HepG2 (cell line): ENCODE data around the gene PI3. TPM values are rescaled to one million over a fixed set of nuclear protein-coding genes. Genes with fewer than 3 reads are reported as not detected.

Experiments used
- ATAC-seq: fragments of 200-7000 bp; cut with Tn5 transposase; 3 replicates; pipeline ENCODE4 v1.9.1; 2020; ENCODE audit warnings: mild to moderate bottlenecking, moderate library complexity
- BruUV-seq: library from RNA; stranded (reverse); fragments of 400-500 nt; replicated peaks from 2 replicates; lab custom pipeline; 2021; lab: Mats Ljungman, UMichigan
- CTCF ChIA-PET: fragments of 300-600 bp; formaldehyde crosslinking; extraction: SDS; loops from one replicate; lab custom pipeline; 2021; ENCODE audit warnings: low total read pairs, inconsistent platforms, low intra/inter-chr PET ratio; lab: Yijun Ruan, JAX
- POLR2A ChIA-PET: fragments of 350-600 bp; sonication (Branson Sonifier 250); formaldehyde crosslinking; loops from one replicate; lab custom pipeline; 2020; ENCODE audit warnings: antibody characterized with exemption, inconsistent platforms; lab: Yijun Ruan, JAX
- DNase-seq: peaks from one replicate; pipeline ENCODE4 v3.0.0-alpha.2; 2015; ENCODE audit warnings: low spot score
- FAIRE-seq: peaks from 3 replicates; lab custom pipeline; 2011; peaks lifted over from hg19 to GRCh38; lab: Jason Lieb, UNC
- H2AFZ ChIP-seq: one replicate; pipeline ENCODE4 v1.6.1; 2011; ENCODE audit warnings: low read length, inconsistent platforms
- H3K27ac ChIP-seq: fragments of 300-600 bp; 3 replicates; pipeline ENCODE4 v1.8.0; 2011; ENCODE audit warnings: mixed run types, mild to moderate bottlenecking, mixed read lengths, low read length, inconsistent platforms; ENCODE audit not compliant: insufficient read depth; ENCODE audit errors: extremely low read length
- H3K27me3 ChIP-seq, 2 experiments: fragments of 200-600 bp in 1 of 2; 2 replicates in 1 of 2; 3 replicates in 1 of 2; pipeline versions ENCODE4 v1.6.0 to v1.8.0; 2011; ENCODE audit warnings: low read length in 2 of 2, mild to moderate bottlenecking in 2 of 2, moderate library complexity in 2 of 2, inconsistent platforms in 1 of 2; ENCODE audit not compliant: insufficient read depth in 2 of 2, control insufficient read depth in 1 of 2
- H3K36me3 ChIP-seq, 2 experiments: fragments of 200-600 bp in 1 of 2; replicated peaks in 1 of 2; 2 replicates in 1 of 2; 3 replicates in 1 of 2; pipeline versions ENCODE4 v1.5.1 to v1.8.0; 2011; ENCODE audit warnings: low read length in 2 of 2, inconsistent platforms in 1 of 2; ENCODE audit not compliant: insufficient read depth in 2 of 2, control insufficient read depth in 1 of 2
- H3K4me1 ChIP-seq: 2 replicates; pipeline ENCODE4 v1.5.1; 2012; ENCODE audit warnings: low read length, inconsistent platforms; ENCODE audit not compliant: insufficient read depth
- H3K4me2 ChIP-seq: 2 replicates; pipeline ENCODE4 v1.6.0; 2011; ENCODE audit warnings: low read depth, low read length, inconsistent platforms
- H3K4me3 ChIP-seq, 3 experiments: fragments of 200-600 bp in 1 of 3; sonication (generic), shearing (Covaris generic) in 1 of 3; replicated peaks in 1 of 3; 2 replicates each; pipeline ENCODE4 v1.5.1; 2011 to 2016; ENCODE audit warnings: low read length in 3 of 3, inconsistent platforms in 2 of 3, low read depth in 2 of 3, mild to moderate bottlenecking in 2 of 3, control low read depth in 1 of 3, mixed read lengths in 1 of 3; ENCODE audit not compliant: insufficient read depth in 1 of 3
- H3K79me2 ChIP-seq: one replicate; pipeline ENCODE4 v1.6.1; 2011; ENCODE audit warnings: low read length, inconsistent platforms; ENCODE audit not compliant: insufficient read depth
- H3K9ac ChIP-seq: 2 replicates; pipeline ENCODE4 v1.6.0; 2011; ENCODE audit warnings: mild to moderate bottlenecking, low read depth, low read length, inconsistent platforms; ENCODE audit not compliant: insufficient read depth
- H3K9me3 ChIP-seq: 2 replicates; pipeline ENCODE4 v1.5.1; 2012; ENCODE audit warnings: mild to moderate bottlenecking, low read length
- H4K20me1 ChIP-seq: 2 replicates; pipeline ENCODE4 v1.6.0; 2011; ENCODE audit warnings: inconsistent platforms, mild to moderate bottlenecking, low read length, moderate library complexity; ENCODE audit not compliant: insufficient read depth
- RFX1 ChIP-seq: fragments of 450-650 bp; IDR thresholded peaks from 2 replicates; pipeline ENCODE4 v1.6.1; 2017
- SIN3B ChIP-seq: fragments of 150-350 bp; IDR thresholded peaks from 2 replicates; pipeline ENCODE4 v1.6.1; 2014; ENCODE audit warnings: low read length
- SOX13 ChIP-seq, 3 experiments: fragments of 450-650 bp in 1 of 3; sonication (generic) in 1 of 3; formaldehyde crosslinking in 1 of 3; IDR thresholded peaks in 2 of 3; conservative IDR thresholded peaks in 1 of 3; 2 replicates each; pipeline versions ENCODE4 v1.5.0 to v1.6.1; 2016 to 2020; ENCODE audit warnings: antibody characterized with exemption in 1 of 3, mild to moderate bottlenecking in 1 of 3, missing compliant biosample characterization in 1 of 3, missing genetic modification reagents in 1 of 3, moderate library complexity in 1 of 3
- TCF7L2 ChIP-seq: IDR thresholded peaks from 2 replicates; pipeline ENCODE4 v1.6.1; 2011; ENCODE audit warnings: mild to moderate bottlenecking, low read depth, low read length, moderate library complexity
- TOPORS ChIP-seq: sonication (generic); formaldehyde crosslinking; IDR thresholded peaks from 2 replicates; pipeline ENCODE4 v1.8.0; 2023; ENCODE audit warnings: mild to moderate bottlenecking, missing genetic modification reagents
- WGBS: methylation state at CpG from one replicate; pipeline ENCODE4 v1.1.6; 2017; ENCODE audit warnings: low lambda C conversion rate; 5-methylcytosine and 5-hydroxymethylcytosine counted together
- in situ Hi-C: cut with HindIII; loops from 2 replicates; pipeline ENCODE4 v1.10.0; 2017; ENCODE audit warnings: low pct_unique_long_range_greater_than_20kb; ENCODE audit not compliant: extremely low pct_ligation_motif_present
- intact Hi-C: fragments of 100-400 bp; cut with micrococcal nuclease; formaldehyde crosslinking; loops from one replicate; pipeline ENCODE4 v1.10.0; 2022; ENCODE audit not compliant: unreplicated experiment
- polyA plus RNA-seq, 8 experiments: library from polyadenylated mRNA; depleted of rRNA in 3 of 8; stranded (reverse) in 7 of 8; unstranded in 1 of 8; fragments of >200 nt; fragmentation: Illumina TruSeq in 4 of 8; extraction: Trizol in 4 of 8; gene quantifications; 2 replicates each; pipeline versions ENCODE4 v1.2.1 to v1.2.3, GENCODE V29; 2011 to 2016; ENCODE audit warnings: low read depth in 4 of 8, missing spikeins in 1 of 8, mixed read lengths in 1 of 8; ENCODE audit not compliant: insufficient read depth in 1 of 8
- total RNA-seq, 5 experiments: library from RNA; depleted of rRNA; stranded (reverse); fragments of >200 nt; fragmentation: Illumina TruSeq; extraction: Trizol; gene quantifications; 2 replicates each; pipeline ENCODE4 v1.2.3, GENCODE V29; 2016; ENCODE audit warnings: low read depth in 1 of 5
- TF ChIP-seq, protein P1 (sequence below): sonication (generic); formaldehyde crosslinking; IDR thresholded peaks from 2 replicates; pipeline ENCODE4 v1.5.1; 2020; ENCODE audit warnings: missing genetic modification reagents, mild to moderate bottlenecking, borderline replicate concordance
- TF ChIP-seq, protein P2 (sequence below): sonication (generic); formaldehyde crosslinking; IDR thresholded peaks from 2 replicates; pipeline ENCODE4 v1.8.0; 2022; ENCODE audit warnings: mild to moderate bottlenecking, missing genetic modification reagents; ENCODE audit not compliant: insufficient replicate concordance
- TF ChIP-seq, protein P3 (sequence below): sonication (generic); formaldehyde crosslinking; IDR thresholded peaks from 2 replicates; pipeline ENCODE4 v1.5.0; 2020; ENCODE audit warnings: mild to moderate bottlenecking, low read depth, missing genetic modification reagents, borderline replicate concordance

Gene PI3
- total and polyA plus RNA-seq, 2 of the 13 experiments (the other 11 are each of a cell fraction or from before 2014, with no cell fraction given) = 0.22 TPM; not detected in 1

DNA sequence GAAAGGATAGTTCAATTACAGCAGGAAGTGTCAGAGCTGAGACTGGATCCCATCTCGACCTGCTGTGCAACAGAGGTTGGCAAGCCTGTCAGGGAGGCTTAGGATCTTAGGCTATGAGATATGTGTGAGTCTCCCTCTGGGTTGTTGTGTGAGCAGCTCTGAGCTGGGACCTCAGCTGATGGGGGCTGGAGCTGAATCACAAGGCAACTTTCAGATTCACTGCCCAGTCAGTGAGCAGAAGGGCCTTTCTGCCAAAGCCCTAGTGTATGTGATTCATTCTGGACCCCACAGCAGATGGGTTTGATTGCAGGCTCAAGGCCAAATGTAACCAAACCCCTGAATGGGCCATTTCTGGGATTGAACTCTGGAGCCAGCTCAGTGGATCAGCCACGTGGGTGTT lies 4.5 kb downstream of the PI3 start (continued):
- no peak for TF ChIP-seq SOX13 (IDR thresholded peaks at IDR 0.05)
- no peak for TF ChIP-seq SOX13 (CRISPR knock-in tag; conservative IDR thresholded peaks at IDR 0.05 in 1 of 2, IDR thresholded peaks at IDR 0.05 in 1 of 2)
- no peak for TF ChIP-seq RFX1
- TF ChIP-seq, protein P1, sequence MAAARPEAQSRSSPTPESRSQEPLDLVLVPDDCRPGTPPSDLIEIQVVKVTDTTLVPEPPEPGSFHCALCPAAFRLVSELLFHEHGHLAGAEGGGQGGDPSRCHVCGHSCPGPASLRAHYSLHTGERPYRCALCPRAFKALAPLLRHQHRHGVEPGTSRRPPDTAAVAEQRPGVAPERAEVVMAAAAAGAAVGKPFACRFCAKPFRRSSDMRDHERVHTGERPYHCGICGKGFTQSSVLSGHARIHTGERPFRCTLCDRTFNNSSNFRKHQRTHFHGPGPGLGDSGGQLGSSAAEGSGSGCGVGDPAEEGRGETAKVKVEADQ (CRISPR knock-in tag) = no peak

DNA sequence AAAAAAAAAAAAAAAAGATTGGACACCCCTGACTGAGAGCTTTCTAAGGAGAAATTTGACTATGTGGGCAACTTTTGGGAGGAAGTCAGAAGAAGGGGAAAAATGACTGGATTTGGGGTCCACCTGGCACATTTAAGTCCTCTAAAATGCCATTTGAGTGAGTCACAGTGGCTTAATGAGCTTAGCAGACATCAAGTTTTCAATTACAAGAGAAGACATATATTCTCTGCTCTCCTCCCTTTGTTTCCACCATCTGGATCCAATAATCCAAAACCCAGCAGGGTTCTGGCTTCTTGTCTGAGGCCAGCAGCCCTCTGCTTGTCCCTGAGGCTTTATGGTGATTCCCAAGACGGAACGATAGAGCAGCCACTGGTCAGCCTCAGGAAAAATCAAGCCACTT lies 6.9 kb downstream of the PI3 start:
- Histone ChIP-seq H3K4me2 (no peak overlapping the region), H3K36me3 (no peaks in the 10 kb centered on the region), H3K79me2 (no peaks in the 10 kb centered on the region), H4K20me1 (no peaks in the 10 kb centered on the region), H3K4me3 (no peak overlapping the region), H3K4me1 (no peaks in the 10 kb centered on the region), H3K9me3 (no peaks in the 10 kb centered on the region), H3K9ac (no peak overlapping the region), H2AFZ (no peak overlapping the region), H3K27ac (no peak overlapping the region)
- intact Hi-C loops = no loop called here
- ChIA-PET CTCF (no interaction called here), POLR2A (no interaction called here)
- WGBS = 38% methylated on average over 2 of the region's 2 CpGs
- DNase-seq (no peak), ATAC-seq (no peak)
- BruUV-seq = no TSS peak
- TF ChIP-seq SIN3B (no peak), TOPORS (CRISPR knock-in tag) (no peak), TCF7L2 (no peak)
- TF ChIP-seq, protein P2, sequence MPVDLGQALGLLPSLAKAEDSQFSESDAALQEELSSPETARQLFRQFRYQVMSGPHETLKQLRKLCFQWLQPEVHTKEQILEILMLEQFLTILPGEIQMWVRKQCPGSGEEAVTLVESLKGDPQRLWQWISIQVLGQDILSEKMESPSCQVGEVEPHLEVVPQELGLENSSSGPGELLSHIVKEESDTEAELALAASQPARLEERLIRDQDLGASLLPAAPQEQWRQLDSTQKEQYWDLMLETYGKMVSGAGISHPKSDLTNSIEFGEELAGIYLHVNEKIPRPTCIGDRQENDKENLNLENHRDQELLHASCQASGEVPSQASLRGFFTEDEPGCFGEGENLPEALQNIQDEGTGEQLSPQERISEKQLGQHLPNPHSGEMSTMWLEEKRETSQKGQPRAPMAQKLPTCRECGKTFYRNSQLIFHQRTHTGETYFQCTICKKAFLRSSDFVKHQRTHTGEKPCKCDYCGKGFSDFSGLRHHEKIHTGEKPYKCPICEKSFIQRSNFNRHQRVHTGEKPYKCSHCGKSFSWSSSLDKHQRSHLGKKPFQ (CRISPR knock-in tag) = no peak
- TF ChIP-seq, protein P3, sequence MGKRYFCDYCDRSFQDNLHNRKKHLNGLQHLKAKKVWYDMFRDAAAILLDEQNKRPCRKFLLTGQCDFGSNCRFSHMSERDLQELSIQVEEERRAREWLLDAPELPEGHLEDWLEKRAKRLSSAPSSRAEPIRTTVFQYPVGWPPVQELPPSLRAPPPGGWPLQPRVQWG (CRISPR knock-in tag) = no peak
- TF ChIP-seq, all 625 proteins: peak for 0
- in situ Hi-C loops = no loop called here
- peaks cover 0 to 12% of the 10 kb centered on the region in 2 experiments; a peak in 2 of 5 replicates for H3K27me3 ChIP-seq
- no peak for FAIRE-seq
